ENCODE measurements around the gene PYGO2.

- no peak for TF ChIP-seq ZFP3 (CRISPR knock-in tag; IDR thresholded peaks at IDR 0.05)
- TF ChIP-seq OSR1 (CRISPR knock-in tag; IDR thresholded peaks at IDR 0.05): no peak
- no peak for TF ChIP-seq PPARA (CRISPR knock-in tag; IDR thresholded peaks at IDR 0.05; ENCODE audit: borderline replicate concordance)
- TF ChIP-seq ZNF70 (CRISPR knock-in tag; IDR thresholded peaks at IDR 0.05): no peak
- no peak for TF ChIP-seq ARNTL (CRISPR knock-in tag; IDR thresholded peaks at IDR 0.05; ENCODE audit: borderline replicate concordance, low read depth)
- no peak for TF ChIP-seq BACH2 (CRISPR knock-in tag; IDR thresholded peaks at IDR 0.05; ENCODE audit: borderline replicate concordance)
- no peak for TF ChIP-seq ZNF8 (CRISPR knock-in tag; IDR thresholded peaks at IDR 0.05)
- TF ChIP-seq PATZ1 (CRISPR knock-in tag; IDR thresholded peaks at IDR 0.05; ENCODE audit: borderline replicate concordance): no peak
- no peak for TF ChIP-seq ZFP30 (CRISPR knock-in tag; IDR thresholded peaks at IDR 0.05)
- TF ChIP-seq POU6F1 (CRISPR knock-in tag; IDR thresholded peaks at IDR 0.05; ENCODE audit: borderline replicate concordance, low read depth): no peak
- no peak for TF ChIP-seq CREB5 (CRISPR knock-in tag; IDR thresholded peaks at IDR 0.05; ENCODE audit: low read depth)
- TF ChIP-seq GLIS3 (CRISPR knock-in tag; IDR thresholded peaks at IDR 0.05): no peak
- no peak for TF ChIP-seq TCF4 (CRISPR knock-in tag; IDR thresholded peaks at IDR 0.05; ENCODE audit: borderline replicate concordance)
- TF ChIP-seq ZC3H10 (CRISPR knock-in tag; IDR thresholded peaks at IDR 0.05): no peak
Measured at GRCh38 chr1:154913273-154913672, 48.3 kb downstream of the PYGO2 start.

All from SK-N-SH treated with all-trans-retinoic acid at 6 μM for 48 hours (cell line).